Anterior cingulate cortex (tissue), 58 donors: Measurements from ENCODE around the gene KIT.
A peak's percentile ranks its signal among the peaks of the same experiment; 100 is the strongest.

Experiments
- DNase-seq, 58 donors: peaks; one replicate each; lab custom pipeline; 2025; lab: John Stamatoyannopoulos, UW

KIT gene

GRCh38 chr4:54659749-54660535 is 2.2 kb downstream of the KIT start:
- DNase-seq, result peak in 1 of 58 donors; percentile 11

GRCh38 chr4:54660591-54660990 is 2.8 kb downstream of the KIT start:
- no peak for DNase-seq

- DNase-seq, result no peak
These were observed 3.4 kb downstream of the KIT start for GRCh38 chr4:54661169-54661568.

GRCh38 chr4:54661686-54662085 is 3.9 kb downstream of the KIT start:
- no peak for DNase-seq

- DNase-seq, result no peak
These were observed 4.4 kb downstream of the KIT start for GRCh38 chr4:54662123-54662522.

GRCh38 chr4:54662901-54663585 is 5.3 kb downstream of the KIT start:
- DNase-seq, result no peak

GRCh38 chr4:54664400-54664799 is 6.6 kb downstream of the KIT start:
- DNase-seq, result no peak

- no peak for DNase-seq
These were observed 10.4 kb downstream of the KIT start for GRCh38 chr4:54668014-54668611.

- no peak for DNase-seq
These were observed 12.1 kb downstream of the KIT start for GRCh38 chr4:54669831-54670230.

- DNase-seq, result peak in 1 of 58 donors; percentile 6
These were observed 18.1 kb downstream of the KIT start for GRCh38 chr4:54675721-54676461.

GRCh38 chr4:54676658-54677057 is 18.9 kb downstream of the KIT start:
- no peak for DNase-seq

- no peak for DNase-seq
These were observed 19.7 kb downstream of the KIT start for GRCh38 chr4:54677416-54677815.

- no peak for DNase-seq
These were observed 20.3 kb downstream of the KIT start for GRCh38 chr4:54677853-54678650.

GRCh38 chr4:54678826-54679225 is 21.1 kb downstream of the KIT start:
- DNase-seq, result no peak

GRCh38 chr4:54679813-54680212 is 22.1 kb downstream of the KIT start:
- DNase-seq, result no peak

- peak in 1 of 58 donors; percentile 9 for DNase-seq
These were observed 26.0 kb downstream of the KIT start for GRCh38 chr4:54683616-54684346.

- DNase-seq, result no peak
These were observed 28.1 kb downstream of the KIT start for GRCh38 chr4:54685810-54686209.

- DNase-seq, result peak in 2 of 58 donors; percentile 8 to 11
These were observed 30.4 kb downstream of the KIT start for GRCh38 chr4:54687887-54688841.
